LoVo (cell line): ENCODE measurements around the gene CNOT6L.
"Not testable (repeated sequence)": the region's sequence is repeated elsewhere in the genome, so short reads cannot be mapped to it uniquely, and the experiment has no call there.

ENCODE experiments used
- DNase-seq: peaks from one replicate; pipeline ENCODE4 v3.0.0-alpha.2; 2016; ENCODE audit warnings: low spot score

Gene CNOT6L

GRCh38 chr4:77818602-77819403 is at the start of gene CNOT6L:
Gene CNOT6L, minus strand, starts transcription at chr4:77819368. Its CDS starts 60 bp downstream, at chr4:77819308.
- peak; percentile 50 for DNase-seq

GRCh38 chr4:77865259-77865658 is 46.1 kb upstream of the CNOT6L start:
- no peak for DNase-seq

GRCh38 chr4:77863341-77863740 is 44.2 kb upstream of the CNOT6L start:
- not testable (repeated sequence) for DNase-seq

GRCh38 chr4:77862478-77863216 is 43.5 kb upstream of the CNOT6L start, which contains the start of gene MRPL1:
Gene MRPL1, plus strand, starts transcription at chr4:77862830. Its CDS starts 19 bp downstream, at chr4:77862849.
- peak; percentile 95 for DNase-seq

- DNase-seq = no peak
Observed at GRCh38 chr4:77861495-77861894, 42.3 kb upstream of the CNOT6L start.

GRCh38 chr4:77859256-77859655 is 40.1 kb upstream of the CNOT6L start:
- DNase-seq = no peak

- no peak for DNase-seq
Observed at GRCh38 chr4:77856152-77856551, 37.0 kb upstream of the CNOT6L start.

- no peak for DNase-seq
Observed at GRCh38 chr4:77854431-77855111, 35.4 kb upstream of the CNOT6L start.

GRCh38 chr4:77852892-77853495 is 33.8 kb upstream of the CNOT6L start:
- no peak for DNase-seq

GRCh38 chr4:77849278-77849965 is 30.3 kb upstream of the CNOT6L start:
- DNase-seq = no peak

- no peak for DNase-seq
Observed at GRCh38 chr4:77848508-77848907, 29.3 kb upstream of the CNOT6L start.

- DNase-seq = no peak
Observed at GRCh38 chr4:77845929-77846328, 26.8 kb upstream of the CNOT6L start.

- DNase-seq = no peak
Observed at GRCh38 chr4:77845400-77845799, 26.2 kb upstream of the CNOT6L start.

- DNase-seq = no peak
Observed at GRCh38 chr4:77844363-77844762, 25.2 kb upstream of the CNOT6L start.

- DNase-seq = no peak
Observed at GRCh38 chr4:77843628-77844027, 24.5 kb upstream of the CNOT6L start.

GRCh38 chr4:77834403-77834802 is 15.2 kb upstream of the CNOT6L start:
- no peak for DNase-seq

GRCh38 chr4:77833126-77833724 is 14.1 kb upstream of the CNOT6L start:
- DNase-seq = no peak

GRCh38 chr4:77827343-77827742 is 8.2 kb upstream of the CNOT6L start:
- no peak for DNase-seq

- DNase-seq = no peak
Observed at GRCh38 chr4:77826275-77826674, 7.1 kb upstream of the CNOT6L start.

- DNase-seq = no peak
Observed at GRCh38 chr4:77821775-77822174, 2.6 kb upstream of the CNOT6L start.
